Activated T-cell treated with anti-CD3 and anti-CD28 coated beads, Interleukin-2, amount 50 U/mL, for 4 hours (primary cell): ENCODE data around the gene MSRB1. TPM values are rescaled to one million over a fixed set of nuclear protein-coding genes. Genes with fewer than 3 reads are reported as not detected.

Experiments used
- ATAC-seq, 2 donors: fragments of 200-7000 bp; cut with Tn5 transposase; one replicate each; pipeline ENCODE4 v1.10.0; 2021
- DNase-seq: peaks from one replicate; pipeline ENCODE4 v3.0.0-alpha.2; 2020
- H3K27me3 Mint-ChIP-seq: one replicate; pipeline ENCODE4 v1.8.0; 2021; ENCODE audit warnings: low read depth, mixed read lengths
- H3K36me3 Mint-ChIP-seq: one replicate; pipeline ENCODE4 v1.8.0; 2022; ENCODE audit warnings: mixed read lengths; ENCODE audit not compliant: insufficient read depth
- H3K4me1 Mint-ChIP-seq: one replicate; pipeline ENCODE4 v1.8.0; 2021; ENCODE audit warnings: low read depth, mixed read lengths
- H3K4me3 Mint-ChIP-seq: one replicate; pipeline ENCODE4 v1.8.0; 2021; ENCODE audit warnings: mild to moderate bottlenecking, moderate library complexity, mixed read lengths
- H3K9me3 Mint-ChIP-seq: one replicate; pipeline ENCODE4 v1.8.0; 2021; ENCODE audit warnings: mixed read lengths
- total RNA-seq, 3 donors: library from RNA; stranded (reverse); gene quantifications; one replicate each; pipeline ENCODE4 v1.2.1, GENCODE V29; 2021

MSRB1 gene
- total RNA-seq, 3 donors from 2014 or later: 16.8 to 19.4 (median 17.6) TPM

DNA sequence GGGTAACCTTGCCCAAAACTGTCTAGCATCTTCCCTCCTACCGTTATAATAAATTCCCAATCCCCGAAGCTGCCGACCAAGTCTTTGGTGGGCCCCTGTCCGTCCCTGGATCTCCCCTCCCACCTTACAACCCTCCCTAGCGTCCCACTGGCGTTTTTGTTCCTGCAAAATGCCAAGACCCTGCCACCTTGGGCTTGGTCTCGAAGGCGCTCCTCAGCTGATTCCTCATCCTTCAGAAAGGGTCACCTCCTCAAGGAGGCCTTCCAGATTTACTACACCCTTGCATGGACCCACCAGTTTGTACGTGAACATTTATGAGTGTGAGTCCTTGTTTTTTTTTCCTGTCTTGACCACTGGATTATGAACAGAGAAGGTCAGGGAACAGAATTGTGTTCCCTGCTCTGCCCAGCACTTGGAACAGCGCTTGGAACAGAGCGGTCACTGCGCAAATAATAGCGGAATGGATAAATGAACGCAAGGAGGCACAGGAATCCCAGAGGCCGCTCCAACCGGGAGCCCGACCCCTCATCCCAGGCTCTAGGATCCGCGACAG is 40.1 kb upstream of the MSRB1 start:
- Mint-ChIP-seq H3K36me3 (peaks cover 5% of the 10 kb centered on the region), H3K4me3 (peak overlapping the region; percentile 78), H3K4me1 (peaks cover 18% of the 10 kb centered on the region), H3K27me3 (peaks cover 16% of the 10 kb centered on the region), H3K9me3 (no peaks in the 10 kb centered on the region)
- no peak for DNase-seq
- ATAC-seq: no peak

- no peaks in the 10 kb centered on the region for H3K9me3 Mint-ChIP-seq
- peaks cover 18% of the 10 kb centered on the region for H3K4me1 Mint-ChIP-seq
- peaks cover 8% of the 10 kb centered on the region for H3K36me3 Mint-ChIP-seq
- peaks cover 16% of the 10 kb centered on the region for H3K27me3 Mint-ChIP-seq
- ATAC-seq (no peak), DNase-seq (no peak)
- no peak overlapping the region for H3K4me3 Mint-ChIP-seq
Observed at GRCh38 chr16:1982013-1982433, 39.0 kb upstream of the MSRB1 start.

GRCh38 chr16:1981398-1981836 is 38.4 kb upstream of the MSRB1 start, which contains the start of gene NOXO1:
TSS of gene NOXO1 (minus strand) at chr16:1981469. CDS start at chr16:1981179, 290 bp downstream.
- Mint-ChIP-seq H3K4me3 (peak within 1 kb of the TSS; percentile 78), H3K4me1 (peaks cover 18% of the 10 kb centered on the region), H3K27me3 (peaks cover 16% of the 10 kb centered on the region), H3K9me3 (no peaks in the 10 kb centered on the region), H3K36me3 (peaks cover 8% of the 10 kb centered on the region)
- no peak for ATAC-seq
- no peak for DNase-seq

- peaks cover 13% of the 10 kb centered on the region for H3K36me3 Mint-ChIP-seq
- peaks cover 18% of the 10 kb centered on the region for H3K4me1 Mint-ChIP-seq
- DNase-seq: no peak
- H3K4me3 Mint-ChIP-seq: no peak overlapping the region
- no peaks in the 10 kb centered on the region for H3K9me3 Mint-ChIP-seq
- ATAC-seq: no peak
- H3K27me3 Mint-ChIP-seq: peaks cover 16% of the 10 kb centered on the region
Observed at GRCh38 chr16:1980770-1981087, 37.7 kb upstream of the MSRB1 start.

DNA sequence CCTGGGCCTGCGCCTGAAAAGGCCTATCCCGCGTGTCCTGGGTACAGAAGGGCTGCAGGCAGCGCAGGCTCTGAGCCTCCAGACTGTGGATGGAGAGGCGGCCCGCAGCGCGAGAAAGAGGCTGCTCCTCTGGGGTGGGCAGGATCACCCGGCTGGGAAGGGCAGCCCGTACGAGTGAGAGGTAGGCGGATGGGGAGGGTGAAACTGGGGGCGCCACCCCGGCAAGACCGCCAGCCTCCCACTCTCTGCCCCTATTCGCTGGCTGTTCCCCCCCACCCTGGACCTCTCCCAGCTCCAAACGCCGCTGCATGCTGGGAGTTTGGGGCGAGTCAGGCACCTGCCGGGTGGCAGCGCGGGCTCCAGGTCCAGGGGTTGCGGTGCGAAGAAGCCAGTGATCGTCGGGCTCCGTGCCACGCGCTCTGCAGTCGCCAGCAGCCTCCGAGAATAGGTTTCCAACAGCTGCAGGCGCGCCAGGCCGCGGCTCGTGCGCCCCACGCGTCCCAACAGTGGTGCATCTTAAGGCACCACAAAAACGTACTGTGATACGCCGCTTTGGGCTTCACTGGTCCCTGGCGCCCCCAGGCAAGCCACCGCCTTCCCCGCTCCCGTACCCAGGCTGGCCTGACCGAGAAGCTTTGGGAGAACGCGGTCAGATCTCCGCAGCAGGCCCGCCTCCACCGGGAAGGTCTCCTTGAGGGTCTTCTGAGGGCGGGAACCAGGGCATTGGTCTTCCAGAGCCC is 37.2 kb upstream of the MSRB1 start:
- no peaks in the 10 kb centered on the region for H3K9me3 Mint-ChIP-seq
- ATAC-seq (no peak), DNase-seq (no peak)
- H3K27me3 Mint-ChIP-seq: peaks cover 16% of the 10 kb centered on the region
- peaks cover 16% of the 10 kb centered on the region for H3K36me3 Mint-ChIP-seq
- H3K4me3 Mint-ChIP-seq: no peak overlapping the region
- H3K4me1 Mint-ChIP-seq: peaks cover 15% of the 10 kb centered on the region

GRCh38 chr16:1979271-1980029 is 36.5 kb upstream of the MSRB1 start:
- Mint-ChIP-seq H3K27me3 (peaks cover 16% of the 10 kb centered on the region), H3K4me3 (no peak overlapping the region), H3K36me3 (peaks cover 21% of the 10 kb centered on the region), H3K9me3 (no peaks in the 10 kb centered on the region), H3K4me1 (peaks cover 8% of the 10 kb centered on the region)
- ATAC-seq (peak in 1 of 2 donors; percentile 9), DNase-seq (peak; percentile 55)

GRCh38 chr16:1978476-1979120 is 35.6 kb upstream of the MSRB1 start:
- Mint-ChIP-seq H3K4me3 (no peak overlapping the region), H3K9me3 (no peaks in the 10 kb centered on the region), H3K27me3 (peaks cover 16% of the 10 kb centered on the region), H3K4me1 (peaks cover 8% of the 10 kb centered on the region), H3K36me3 (peaks cover 21% of the 10 kb centered on the region)
- DNase-seq: no peak
- no peak for ATAC-seq

DNA sequence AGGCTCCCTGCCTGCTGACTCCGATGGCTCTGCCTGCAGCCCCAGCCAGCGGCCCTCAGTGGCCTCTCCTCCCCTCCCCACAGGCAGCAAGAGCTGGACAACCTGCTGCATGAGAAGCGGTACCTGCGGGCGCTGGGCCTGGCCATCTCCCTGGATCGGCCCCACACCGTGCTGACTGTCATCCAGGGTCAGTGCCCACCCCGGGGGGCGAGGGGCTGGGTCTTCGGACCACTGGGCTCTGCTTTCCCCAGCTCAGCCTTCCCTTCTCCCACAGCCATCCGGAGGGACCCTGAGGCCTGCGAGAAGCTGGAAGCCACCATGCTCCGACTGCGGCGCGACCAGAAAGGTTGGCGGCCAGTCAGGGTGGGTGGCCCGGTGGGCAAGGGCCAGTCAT is 34.9 kb upstream of the MSRB1 start:
- ATAC-seq (no peak), DNase-seq (no peak)
- H3K4me3 Mint-ChIP-seq: no peak overlapping the region
- H3K27me3 Mint-ChIP-seq: peaks cover 13% of the 10 kb centered on the region
- H3K4me1 Mint-ChIP-seq: peaks cover 10% of the 10 kb centered on the region
- no peaks in the 10 kb centered on the region for H3K9me3 Mint-ChIP-seq
- H3K36me3 Mint-ChIP-seq: peaks cover 21% of the 10 kb centered on the region

GRCh38 chr16:1976951-1977874 is 34.2 kb upstream of the MSRB1 start:
- H3K36me3 Mint-ChIP-seq: peaks cover 24% of the 10 kb centered on the region
- H3K9me3 Mint-ChIP-seq: no peaks in the 10 kb centered on the region
- peaks cover 12% of the 10 kb centered on the region for H3K4me1 Mint-ChIP-seq
- no peak overlapping the region for H3K4me3 Mint-ChIP-seq
- no peak for DNase-seq
- no peak for ATAC-seq
- peaks cover 13% of the 10 kb centered on the region for H3K27me3 Mint-ChIP-seq

DNA sequence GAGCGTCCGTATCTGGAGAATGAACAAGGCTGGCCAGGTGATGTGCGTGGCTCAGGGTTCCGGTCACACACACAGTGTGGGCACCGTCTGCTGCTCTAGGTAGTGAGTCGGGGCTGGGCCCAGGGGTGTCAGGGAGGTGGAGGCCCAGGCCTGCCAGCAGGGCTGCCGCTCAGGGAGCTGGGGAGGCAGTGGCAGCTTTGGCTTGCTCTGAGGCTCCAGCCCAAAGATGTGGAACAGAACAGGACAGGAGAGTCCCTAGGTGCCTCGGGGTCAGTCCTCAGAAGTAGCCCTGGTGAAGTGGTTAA is 33.2 kb upstream of the MSRB1 start:
- H3K36me3 Mint-ChIP-seq: peaks cover 24% of the 10 kb centered on the region
- peaks cover 18% of the 10 kb centered on the region for H3K4me1 Mint-ChIP-seq
- H3K4me3 Mint-ChIP-seq: peak overlapping the region; percentile 26
- no peaks in the 10 kb centered on the region for H3K9me3 Mint-ChIP-seq
- ATAC-seq (no peak), DNase-seq (no peak)
- H3K27me3 Mint-ChIP-seq: peaks cover 8% of the 10 kb centered on the region

- no peak for ATAC-seq
- peaks cover 4% of the 10 kb centered on the region for H3K27me3 Mint-ChIP-seq
- no peaks in the 10 kb centered on the region for H3K9me3 Mint-ChIP-seq
- no peak for DNase-seq
- peaks cover 24% of the 10 kb centered on the region for H3K36me3 Mint-ChIP-seq
- peaks cover 22% of the 10 kb centered on the region for H3K4me1 Mint-ChIP-seq
- peak overlapping the region; percentile 26 for H3K4me3 Mint-ChIP-seq
Observed at GRCh38 chr16:1975432-1976215, 32.6 kb upstream of the MSRB1 start.

GRCh38 chr16:1974157-1975070 is 31.4 kb upstream of the MSRB1 start:
- no peaks in the 10 kb centered on the region for H3K9me3 Mint-ChIP-seq
- no peaks in the 10 kb centered on the region for H3K27me3 Mint-ChIP-seq
- no peak for DNase-seq
- H3K36me3 Mint-ChIP-seq: peaks cover 24% of the 10 kb centered on the region
- H3K4me1 Mint-ChIP-seq: peaks cover 22% of the 10 kb centered on the region
- no peak for ATAC-seq
- peak overlapping the region; percentile 92 for H3K4me3 Mint-ChIP-seq
